ENCODE data around the gene TTI1.
"Not testable (repeated sequence)": the region's sequence is repeated elsewhere in the genome, so short reads cannot be mapped to it uniquely, and the experiment has no call there.

Gene TTI1

DNA sequence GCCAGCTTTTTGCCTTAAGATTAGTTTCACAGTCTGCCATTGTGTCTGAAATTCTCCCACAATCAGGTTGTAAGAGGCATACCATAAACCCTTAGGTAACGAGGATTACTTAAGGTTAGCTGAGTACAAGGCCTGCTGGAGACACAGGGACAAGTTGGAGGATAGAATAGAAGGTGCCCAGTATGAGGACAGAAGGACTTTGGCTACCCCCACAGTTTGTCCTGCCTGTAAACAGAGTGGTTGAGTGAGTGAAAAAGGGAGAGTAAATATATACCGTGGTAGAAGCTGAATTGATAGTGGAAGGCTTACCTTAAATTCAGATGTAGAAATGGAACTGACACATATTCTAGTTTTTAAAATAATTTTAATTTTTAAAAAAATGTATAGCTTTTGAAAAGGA, 19.6 kb upstream of the TTI1 start:
- DNase-seq, result no peak

DNA sequence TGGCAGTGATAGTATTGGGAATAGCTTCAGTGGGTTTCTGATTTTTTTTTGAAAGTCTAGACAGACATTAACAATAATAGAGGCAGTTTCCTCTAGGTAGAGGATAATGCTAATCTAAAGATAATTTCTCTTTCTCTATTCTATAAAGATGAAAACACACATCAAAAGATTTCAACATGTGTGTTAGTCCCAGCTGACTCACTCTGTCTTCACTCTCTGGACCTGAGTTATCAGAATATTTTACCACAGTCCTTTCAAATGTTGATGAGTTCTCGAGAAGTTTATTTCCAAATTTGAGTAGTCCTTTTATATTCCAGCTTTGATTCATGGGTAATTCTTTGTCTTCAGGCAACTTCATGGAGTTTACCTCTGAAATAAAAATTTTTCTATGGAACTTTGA, 17.4 kb upstream of the TTI1 start:
- no peak for DNase-seq

DNA sequence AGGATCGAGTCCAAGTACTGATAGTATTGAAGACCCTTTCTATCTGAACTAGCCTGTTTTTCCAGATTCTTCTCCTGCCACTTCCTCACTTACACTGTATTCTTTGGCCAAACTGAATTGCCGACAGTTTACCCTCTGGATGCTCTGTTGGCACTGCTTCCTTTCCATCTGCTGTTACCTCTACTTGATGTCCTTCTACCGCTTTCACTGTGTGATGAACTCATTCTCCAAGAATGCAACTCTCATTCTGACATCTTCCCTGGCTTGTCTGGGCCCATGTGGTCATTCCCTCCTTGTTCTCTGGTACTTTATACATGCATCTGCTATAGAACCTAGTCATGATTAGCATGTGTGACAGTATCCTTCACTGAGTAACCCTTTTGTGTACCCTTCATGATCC, 16.5 kb upstream of the TTI1 start:
- DNase-seq, result no peak

DNA sequence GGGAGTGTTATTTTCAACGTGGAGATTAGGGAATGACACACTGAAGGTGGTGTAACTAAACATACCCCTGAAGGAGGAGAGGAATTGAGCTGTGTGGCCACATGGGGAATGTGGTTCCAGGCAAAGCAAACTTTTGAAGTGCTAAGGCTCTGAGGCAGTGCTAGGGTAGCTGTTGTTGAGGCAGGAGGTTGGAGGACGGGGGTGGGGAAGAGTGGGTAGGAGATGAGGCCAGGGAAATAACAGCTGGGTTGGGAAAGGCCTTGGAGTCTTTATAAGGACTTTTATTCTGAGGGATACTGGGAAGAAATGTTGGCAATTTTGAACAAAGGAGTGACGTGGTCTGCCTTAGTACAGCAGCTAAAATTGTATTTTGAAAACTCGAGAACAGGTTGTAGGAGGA, 13.3 kb upstream of the TTI1 start:
- DNase-seq, result no peak

DNA sequence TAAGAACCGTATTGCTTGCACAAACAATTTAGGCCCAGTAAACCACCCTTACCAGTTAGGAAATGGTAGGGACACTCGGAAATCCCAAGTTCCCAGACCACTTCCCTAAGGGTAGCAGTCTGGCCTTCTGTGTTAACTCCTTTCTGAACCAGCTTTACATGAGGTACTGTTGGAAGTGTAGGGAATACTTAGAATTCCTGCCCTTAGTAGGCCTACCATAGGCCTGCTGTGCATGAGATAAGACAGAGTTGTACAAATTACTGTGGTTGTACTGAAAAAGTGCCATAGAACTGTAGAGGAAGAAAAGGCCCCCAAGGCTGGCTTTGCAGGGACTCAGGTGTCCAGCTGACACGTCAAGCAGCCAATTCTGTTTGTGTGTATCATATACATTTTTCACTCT, 11.4 kb upstream of the TTI1 start:
- DNase-seq, result no peak

DNA sequence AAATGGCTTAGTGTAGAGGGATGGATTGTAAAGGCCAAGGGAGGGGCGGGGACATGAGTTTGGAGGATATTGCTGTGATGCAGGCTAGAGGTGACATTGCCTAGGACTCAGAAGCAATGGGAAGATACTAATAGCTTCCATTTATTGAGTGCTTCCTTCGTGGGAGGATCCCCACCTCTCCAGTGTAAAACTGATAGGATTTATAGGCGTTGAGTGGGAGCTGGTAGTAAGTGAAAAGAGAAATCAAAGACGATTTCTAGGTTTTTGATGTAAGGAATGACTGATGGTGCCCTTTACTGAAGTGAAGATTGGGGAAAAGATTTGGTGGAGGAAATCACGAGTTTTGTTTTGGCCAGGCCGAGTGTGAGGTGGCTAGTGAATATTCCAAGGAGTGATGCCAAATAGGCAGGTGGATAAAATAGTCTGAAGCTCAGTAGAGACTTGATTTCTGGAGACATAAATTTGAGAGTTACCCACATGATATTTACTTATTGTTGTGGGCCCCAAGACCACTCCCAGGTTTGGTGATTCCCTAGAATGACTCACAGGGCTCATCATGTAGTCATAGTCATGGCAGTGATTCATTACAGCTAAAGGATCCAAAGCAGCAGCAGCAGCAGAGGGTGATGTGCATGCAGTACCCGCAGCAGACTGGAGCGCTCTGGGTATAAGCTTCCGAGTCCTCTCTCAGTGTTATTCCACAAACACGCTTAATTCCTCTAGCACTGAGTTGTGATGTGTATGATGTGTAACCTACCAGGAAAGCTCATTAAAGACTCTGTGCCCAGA, 10.4 kb upstream of the TTI1 start:
- DNase-seq, result no peak

DNA sequence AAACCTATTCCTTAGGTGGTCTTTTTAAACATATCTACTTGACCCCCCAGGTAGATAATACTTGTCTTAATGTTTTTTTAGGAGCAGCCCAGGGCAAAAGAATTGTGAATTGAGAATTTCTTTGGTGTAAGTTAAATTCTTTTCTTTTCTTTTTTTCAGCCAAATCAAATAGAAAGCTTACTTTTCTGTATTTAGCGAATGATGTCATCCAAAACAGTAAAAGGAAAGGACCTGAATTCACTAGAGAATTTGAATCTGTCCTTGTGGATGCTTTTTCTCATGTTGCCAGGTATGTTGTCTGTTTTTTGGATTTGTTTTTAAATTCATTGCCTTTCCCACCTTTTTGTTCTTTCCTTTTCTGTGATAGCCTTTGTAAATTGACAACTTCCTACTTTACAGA, 7.0 kb upstream of the TTI1 start:
- no peak for DNase-seq

DNA sequence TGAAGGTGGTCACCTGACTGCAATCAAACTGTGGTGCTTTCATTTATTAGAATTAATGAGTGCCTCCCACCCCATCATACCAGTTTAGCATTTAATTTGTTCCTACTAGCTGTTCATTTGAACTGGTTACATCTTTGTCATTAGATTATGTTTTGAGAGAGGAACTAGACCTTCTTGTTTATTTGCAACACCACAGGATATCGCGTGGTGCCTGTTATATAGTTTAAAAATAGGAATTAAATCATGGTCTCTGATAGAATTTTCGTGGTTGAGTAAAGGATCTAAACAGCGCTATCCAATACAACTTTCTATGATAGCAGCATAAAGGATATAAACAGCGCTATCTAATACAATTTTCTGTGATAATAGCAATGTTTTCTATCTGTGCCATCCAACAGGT, 3.1 kb upstream of the TTI1 start:
- no peak for DNase-seq

DNA sequence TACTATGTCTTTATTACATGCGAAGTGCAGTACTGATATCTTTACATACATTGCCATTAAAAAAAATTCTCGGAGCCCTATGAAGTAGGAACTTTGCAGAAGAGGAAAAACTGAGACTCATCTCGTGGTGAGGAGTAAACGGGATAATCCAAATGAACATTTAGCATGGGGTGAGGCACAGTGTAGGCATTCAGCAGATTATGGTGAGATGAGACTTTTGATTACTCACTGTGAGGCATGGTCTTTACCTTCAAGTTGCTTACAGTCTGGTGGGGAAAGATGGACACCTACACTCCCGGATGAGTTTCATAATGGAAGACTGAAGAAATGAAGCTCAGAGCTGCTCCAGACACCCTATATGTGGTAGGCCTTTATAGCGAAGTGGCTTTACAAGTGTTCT, 1.7 kb upstream of the TTI1 start:
- no peak for DNase-seq

DNA sequence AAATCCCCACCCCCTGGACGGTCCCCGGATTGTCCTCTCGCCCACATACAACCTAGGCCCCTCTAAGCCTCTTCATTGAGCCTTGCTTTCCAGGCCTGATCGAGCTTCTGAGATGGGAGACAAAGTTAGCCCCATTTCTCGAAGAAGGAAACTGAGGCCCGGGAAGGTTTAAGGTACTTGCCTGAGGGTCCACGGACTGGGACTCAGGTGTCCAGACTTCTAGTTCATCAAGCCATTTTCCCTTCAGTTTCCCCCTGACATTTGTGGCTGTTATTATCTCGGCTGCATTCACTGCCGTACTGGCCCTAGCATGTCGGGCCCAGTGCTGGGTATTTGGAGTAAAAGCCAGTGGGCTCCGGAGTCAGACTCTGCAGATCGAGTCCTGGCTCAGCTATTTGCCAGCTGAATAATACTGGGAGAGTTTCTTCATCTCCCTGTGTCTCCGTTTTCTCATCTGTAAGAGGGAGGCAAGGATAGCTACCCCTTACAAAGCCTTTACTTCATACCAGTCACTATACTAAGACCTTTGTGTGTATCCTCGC, 923 bp upstream of the TTI1 start:
- no peak for DNase-seq

DNA sequence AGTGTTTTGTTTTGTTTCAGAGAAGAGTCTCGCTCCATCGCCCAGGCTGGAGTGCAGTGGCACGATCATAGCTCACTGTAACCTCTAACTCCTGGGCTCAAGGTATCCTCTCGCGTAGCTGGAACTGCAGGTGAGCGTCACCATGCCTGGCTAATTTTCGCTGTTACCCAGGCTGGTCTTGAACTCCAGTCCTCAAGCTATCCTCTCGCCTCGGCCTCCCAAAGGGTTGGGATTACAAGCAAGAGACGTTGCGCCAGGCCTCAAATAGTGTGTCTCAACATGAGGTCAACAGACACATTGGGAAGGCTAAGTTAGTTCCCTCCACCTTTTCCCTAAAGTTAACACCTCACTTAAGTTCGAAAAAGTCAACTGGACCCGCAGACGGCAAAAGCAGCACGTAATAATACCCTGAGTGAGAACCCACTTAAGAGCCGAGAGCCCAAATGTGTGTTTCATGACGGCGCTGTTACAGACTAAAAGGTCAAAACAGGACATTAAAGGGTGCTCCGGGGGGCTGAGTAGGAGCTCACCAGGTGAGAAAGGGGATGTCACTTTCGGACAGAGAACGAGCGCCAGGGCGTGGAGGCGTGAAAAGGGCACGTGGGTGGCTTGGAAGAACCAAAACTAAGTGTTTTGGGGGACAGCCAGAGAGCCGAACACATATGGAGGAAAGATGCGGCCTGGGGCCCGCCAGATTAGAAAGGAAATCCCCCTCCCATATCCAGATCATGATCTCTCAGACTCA, 499 bp downstream of the TTI1 start:
- DNase-seq, result peak; percentile 83

DNA sequence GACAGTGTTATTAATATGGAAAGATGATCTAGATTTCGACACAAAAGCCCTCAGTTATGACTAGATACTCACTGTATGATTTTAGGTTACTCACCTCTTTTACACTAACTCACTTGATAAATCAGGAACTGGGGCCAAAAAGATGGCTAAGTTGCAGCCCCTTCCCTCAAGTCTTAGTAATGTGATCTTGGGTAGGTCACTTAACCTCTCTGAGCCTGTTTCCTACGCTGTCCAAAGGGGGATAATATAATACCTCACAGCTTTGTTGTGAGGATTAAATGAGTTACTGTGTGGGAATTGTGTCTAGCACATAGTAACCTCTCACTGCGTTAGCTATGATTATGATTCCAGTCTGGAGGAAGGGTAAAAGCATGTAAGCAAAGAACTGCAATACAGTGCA, 1.3 kb downstream of the TTI1 start:
- DNase-seq, result no peak

DNA sequence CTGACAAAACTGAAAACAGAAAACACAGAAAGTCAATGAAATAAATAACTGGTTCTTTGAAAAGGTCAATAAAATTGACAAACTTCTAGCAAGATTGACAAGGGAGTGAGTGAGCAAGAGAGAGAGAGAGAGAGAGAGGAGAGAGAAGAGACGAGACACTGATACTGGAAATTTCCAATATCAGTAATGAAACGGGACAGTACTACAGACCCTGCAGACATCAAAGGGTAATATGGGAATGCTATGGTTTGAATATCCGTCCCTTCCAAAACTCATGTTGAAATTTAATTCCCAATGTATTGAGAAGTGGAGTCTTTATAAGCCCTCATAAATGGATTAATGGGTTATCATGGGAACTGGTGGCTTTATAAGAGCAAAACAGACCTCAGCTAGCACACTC, 3.8 kb downstream of the TTI1 start:
- DNase-seq, result no peak

DNA sequence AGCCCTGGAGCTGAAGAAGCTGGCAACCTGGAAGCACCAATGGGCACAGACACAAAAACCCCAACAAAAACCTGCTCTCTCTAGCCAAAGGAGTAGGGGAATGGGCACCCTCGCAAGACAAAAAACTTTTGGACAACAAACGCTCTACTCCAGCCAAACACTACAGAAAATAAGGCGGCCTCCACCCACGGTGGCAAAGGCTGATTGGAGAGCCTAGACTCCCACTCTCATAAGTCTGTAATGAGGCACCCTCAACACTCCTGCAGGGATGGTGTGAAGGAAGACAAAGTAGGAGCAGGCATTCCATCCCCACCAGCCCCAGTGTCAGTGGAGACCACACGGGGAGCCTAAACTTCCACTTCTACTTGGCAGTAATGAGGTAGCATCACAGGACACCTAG, 8.8 kb downstream of the TTI1 start:
- no peak for DNase-seq

DNA sequence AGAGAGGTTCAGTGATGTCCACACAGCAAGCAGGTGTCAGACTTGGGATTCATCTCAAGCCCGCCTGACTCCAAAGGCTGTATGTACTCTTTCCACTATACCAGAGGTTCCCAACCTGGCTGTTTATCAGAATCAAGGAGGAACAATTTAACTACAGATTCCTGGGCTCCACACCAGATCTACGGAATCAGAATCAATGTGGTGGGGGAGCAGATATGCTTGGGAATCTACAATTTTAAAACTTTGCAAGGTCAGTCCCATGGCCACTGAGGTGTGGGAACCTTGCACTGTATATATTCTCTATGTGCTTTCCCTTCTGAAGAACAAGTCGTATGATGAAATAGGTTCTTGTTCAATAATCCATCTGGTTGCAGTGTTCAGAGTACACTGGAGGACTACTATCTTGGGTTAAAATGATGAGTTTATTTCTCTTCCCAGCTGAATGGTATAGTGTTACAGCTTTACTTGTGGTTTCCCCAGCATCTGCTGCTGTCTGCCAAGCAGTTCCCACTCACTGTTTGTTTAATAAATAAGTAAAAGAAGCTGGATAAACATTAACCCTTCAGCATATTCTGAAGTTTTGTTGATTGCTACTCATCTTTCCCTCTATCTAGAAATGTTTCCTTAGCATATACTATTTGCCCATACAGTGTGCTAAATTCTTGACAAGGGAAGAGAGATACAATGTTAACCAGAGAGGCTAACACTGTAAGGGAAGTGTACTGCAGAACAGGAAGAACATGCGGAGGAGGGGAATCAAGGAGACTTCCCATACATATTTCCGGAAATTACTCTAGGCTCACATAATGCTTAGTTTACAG, 9.9 kb downstream of the TTI1 start:
- DNase-seq, result no peak

DNA sequence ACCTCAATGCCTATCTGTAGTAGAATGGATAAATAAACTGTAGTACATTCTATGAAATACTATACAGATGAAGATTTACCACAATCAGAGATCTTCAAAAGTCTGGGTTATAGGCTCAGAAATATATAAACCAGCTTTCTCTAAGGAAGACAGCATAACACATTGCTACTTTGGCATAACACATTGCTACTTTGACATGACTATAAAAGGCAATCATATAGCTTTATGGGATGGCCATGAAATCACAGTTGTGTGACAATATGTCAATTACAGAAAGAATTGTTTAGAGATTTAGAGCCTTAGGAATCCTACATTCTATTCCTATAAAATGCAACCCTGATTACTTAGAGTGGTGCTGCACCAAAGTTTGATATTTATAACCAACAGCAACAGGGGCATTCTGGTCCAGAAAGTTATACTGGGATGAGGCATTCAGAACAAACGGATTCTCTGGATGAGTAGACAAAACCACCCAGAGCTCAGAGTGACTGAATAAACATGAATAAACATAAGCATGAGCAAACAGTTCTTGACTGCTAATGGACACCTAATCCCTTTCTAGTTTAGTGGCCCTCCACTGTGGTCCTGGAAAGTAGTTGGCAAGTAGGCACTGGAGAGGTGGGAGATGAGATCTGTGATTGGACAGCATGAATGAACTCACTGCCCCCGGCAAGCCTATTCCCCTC, 12.0 kb downstream of the TTI1 start:
- no peak for DNase-seq

DNA sequence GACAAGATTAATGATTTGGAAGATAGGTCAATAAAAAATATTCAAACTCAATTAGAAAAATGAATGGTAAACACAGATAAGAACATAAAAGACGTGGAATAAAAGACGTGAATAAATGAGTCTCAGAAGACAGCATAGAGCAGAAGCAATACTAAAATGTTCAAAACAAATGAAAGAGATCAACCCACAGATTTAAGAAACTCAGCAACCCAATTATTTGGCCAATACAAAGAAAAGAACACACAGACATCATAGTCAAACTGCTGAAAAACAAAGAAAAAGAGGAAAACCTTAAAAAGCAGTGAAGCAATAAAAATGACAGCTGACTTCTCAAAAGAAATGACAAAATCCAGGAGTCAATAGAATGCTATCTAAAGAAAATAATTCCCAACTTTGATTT, 14.9 kb downstream of the TTI1 start:
- no peak for DNase-seq

DNA sequence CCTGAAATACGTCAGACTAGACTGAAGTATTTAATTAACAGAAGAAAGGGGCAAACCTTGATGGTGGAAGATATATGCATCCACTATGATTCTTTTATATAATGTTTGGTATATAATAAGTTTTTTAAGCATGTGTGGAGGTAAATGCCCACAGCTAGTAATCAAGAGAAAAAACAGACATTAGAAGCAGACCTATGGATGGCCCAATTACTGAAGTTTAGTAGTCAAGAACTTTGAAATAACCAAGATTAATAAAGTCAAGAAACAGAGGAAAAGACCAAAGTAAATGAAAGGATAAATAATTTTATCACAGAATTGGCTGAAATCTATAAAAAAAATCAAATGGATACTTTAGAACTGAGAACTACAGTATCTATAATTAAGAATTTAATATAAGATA, 15.3 kb downstream of the TTI1 start:
- DNase-seq, result no peak

DNA sequence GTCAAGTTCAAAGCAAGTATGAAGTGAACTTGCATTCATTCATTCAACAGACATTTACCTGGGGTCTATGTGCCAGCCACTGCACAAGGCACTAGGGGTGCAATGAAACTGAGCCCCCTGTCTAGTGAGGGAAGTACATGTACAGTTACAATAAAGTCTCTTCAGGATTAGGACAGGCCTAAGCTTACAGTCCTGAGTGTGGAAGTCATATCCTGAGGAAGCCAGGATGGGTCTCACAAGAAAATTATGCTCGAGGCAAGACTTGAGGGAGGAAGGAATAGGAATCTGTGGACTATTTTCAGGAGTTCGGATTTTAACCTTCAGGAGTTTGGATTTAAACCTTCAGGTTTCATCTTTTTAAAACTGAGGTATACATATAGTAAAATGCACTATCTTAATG, 19.4 kb downstream of the TTI1 start:
- DNase-seq, result no peak

DNA sequence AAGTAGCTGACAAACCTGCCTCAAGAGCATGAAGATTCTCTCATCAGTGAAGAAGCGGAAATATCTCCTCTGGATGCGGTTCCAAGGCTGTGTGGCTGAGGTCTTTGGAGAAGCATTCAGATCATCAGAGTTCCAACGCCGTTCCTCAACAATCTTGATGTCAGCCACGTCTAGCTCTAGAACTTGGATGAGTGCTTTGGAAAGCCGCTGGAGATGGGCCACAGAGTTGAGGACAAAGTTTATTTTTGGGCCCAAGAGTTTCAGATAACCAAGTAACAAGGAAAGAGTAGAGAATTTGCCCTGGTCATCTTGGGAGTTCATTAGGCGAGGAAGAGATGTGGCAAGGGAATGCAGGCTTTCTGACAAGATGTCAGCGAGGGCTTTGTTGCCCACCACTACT, 20.9 kb downstream of the TTI1 start:
- DNase-seq, result no peak

DNA sequence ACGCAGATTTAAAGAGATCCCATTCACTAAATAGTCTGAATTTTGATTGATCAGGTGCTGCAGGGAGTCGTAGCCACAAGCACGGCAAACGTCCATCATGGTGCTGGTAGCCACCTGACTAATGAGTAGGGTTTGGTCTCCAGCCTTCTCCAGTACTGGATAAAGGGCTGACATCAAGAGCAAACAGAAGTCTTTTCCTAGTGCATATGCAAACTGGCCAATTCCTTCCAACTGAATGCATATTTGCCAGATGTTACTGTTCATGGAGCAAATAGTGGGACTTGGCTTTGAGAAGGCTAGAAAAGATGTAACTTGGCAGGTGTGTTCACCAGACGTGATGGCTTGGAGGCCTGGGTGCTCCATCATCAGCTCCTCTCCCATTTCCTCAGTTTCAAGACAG, 21.6 kb downstream of the TTI1 start:
- DNase-seq, result no peak

DNA sequence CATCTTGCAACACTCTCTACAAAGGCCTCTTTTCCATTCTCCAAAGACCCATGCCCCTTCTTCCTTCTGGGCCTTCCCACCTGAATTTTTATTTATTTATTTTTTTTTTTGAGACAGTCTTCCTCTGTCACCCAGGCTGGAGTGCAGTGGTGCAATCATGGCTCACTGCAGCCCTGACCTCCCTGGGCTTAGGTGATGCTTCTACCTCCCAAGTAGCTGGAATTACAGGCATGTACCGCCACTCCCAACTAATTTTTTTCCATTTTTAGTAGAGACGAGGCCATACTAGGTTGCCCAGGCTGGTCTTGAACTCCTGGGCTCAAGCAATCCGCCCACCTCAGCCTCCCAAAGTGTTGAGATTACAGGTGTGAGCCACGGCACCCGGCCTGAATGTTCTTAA, 23.8 kb downstream of the TTI1 start:
- not testable (repeated sequence) for DNase-seq

All from DMS79 treated with DMSO at 0.1 percent for 48 hours (cell line).